ENCODE measurements around the gene ADORA3. TPM values are rescaled to one million over a fixed set of nuclear protein-coding genes. Genes with fewer than 3 reads are reported as not detected.
"Not testable (repeated sequence)": the region's sequence is repeated elsewhere in the genome, so short reads cannot be mapped to it uniquely, and the experiment has no call there.

The ADORA3 gene
- total RNA-seq: 1 to 10 TPM in 3 of 4 donors, under 1 TPM in 1; 0.91 to 2.1 (median 1.8) TPM

- TF ChIP-seq CTCF (IDR thresholded peaks at IDR 0.05): no peak
- TF ChIP-seq POLR2A (IDR thresholded peaks at IDR 0.05): no peak
- DNase-seq (ENCODE audit: low spot score in 2 of 2): no peak
- 65 to 66% methylated on average over 4 of the region's 4 CpGs for WGBS, 2 donors
- intact Hi-C loops (cut with DNase I; ENCODE audit: low total_unique reads): loop anchor here (10.0 kb wide), 1 partner anchor 151 kb away; no protein-coding TSS in a partner anchor
- H3K4me3 ChIP-seq (ENCODE audit: low read depth, poor library complexity, severe bottlenecking): peak within 1 kb of the TSS; percentile 10
These were observed at the start of gene ADORA3, which contains the start of gene TMIGD3 for GRCh38 chr1:111503585-111504060. Gene ADORA3, minus strand, starts transcription at chr1:111503633. Its CDS starts 279 bp downstream, at chr1:111503354. Gene TMIGD3, minus strand, starts transcription at chr1:111503633. Its CDS starts 279 bp downstream, at chr1:111503354.

DNA sequence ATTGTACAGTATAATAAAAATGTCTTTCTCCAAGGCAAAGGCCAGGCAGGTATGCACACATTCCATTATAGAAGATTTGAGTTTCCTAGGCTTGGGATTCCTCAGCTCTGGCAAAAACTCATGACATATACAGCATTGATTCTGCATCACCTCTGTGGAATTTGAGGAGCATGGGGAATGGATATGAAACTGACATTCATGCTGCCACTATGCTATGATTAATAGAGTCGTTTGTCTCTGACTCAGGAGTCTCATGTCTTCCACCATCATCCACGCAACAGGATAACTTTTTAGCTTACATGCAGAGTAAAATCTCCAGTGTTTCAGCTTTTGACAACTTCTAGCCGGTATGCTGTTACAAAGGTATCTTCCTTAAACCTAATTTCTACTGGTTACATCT, 49.8 kb upstream of the ADORA3 start:
- intact Hi-C loops (cut with DNase I; ENCODE audit: low total_unique reads): no loop called here
- no peak overlapping the region for H3K4me3 ChIP-seq (ENCODE audit: low read depth, poor library complexity, severe bottlenecking)
- TF ChIP-seq POLR2A (IDR thresholded peaks at IDR 0.05): no peak
- TF ChIP-seq CTCF (IDR thresholded peaks at IDR 0.05): no peak
- 81 to 87% methylated on average over 3 of the region's 3 CpGs for WGBS, 2 donors
- DNase-seq (ENCODE audit: low spot score in 2 of 2): no peak

- DNase-seq (ENCODE audit: low spot score in 2 of 2): no peak
- intact Hi-C loops (cut with DNase I; ENCODE audit: low total_unique reads): no loop called here
- H3K4me3 ChIP-seq (ENCODE audit: low read depth, poor library complexity, severe bottlenecking): no peak overlapping the region
- no peak for TF ChIP-seq POLR2A (IDR thresholded peaks at IDR 0.05)
- no peak for TF ChIP-seq CTCF (IDR thresholded peaks at IDR 0.05)
These were observed 49.2 kb upstream of the ADORA3 start for GRCh38 chr1:111552587-111552986.

DNA sequence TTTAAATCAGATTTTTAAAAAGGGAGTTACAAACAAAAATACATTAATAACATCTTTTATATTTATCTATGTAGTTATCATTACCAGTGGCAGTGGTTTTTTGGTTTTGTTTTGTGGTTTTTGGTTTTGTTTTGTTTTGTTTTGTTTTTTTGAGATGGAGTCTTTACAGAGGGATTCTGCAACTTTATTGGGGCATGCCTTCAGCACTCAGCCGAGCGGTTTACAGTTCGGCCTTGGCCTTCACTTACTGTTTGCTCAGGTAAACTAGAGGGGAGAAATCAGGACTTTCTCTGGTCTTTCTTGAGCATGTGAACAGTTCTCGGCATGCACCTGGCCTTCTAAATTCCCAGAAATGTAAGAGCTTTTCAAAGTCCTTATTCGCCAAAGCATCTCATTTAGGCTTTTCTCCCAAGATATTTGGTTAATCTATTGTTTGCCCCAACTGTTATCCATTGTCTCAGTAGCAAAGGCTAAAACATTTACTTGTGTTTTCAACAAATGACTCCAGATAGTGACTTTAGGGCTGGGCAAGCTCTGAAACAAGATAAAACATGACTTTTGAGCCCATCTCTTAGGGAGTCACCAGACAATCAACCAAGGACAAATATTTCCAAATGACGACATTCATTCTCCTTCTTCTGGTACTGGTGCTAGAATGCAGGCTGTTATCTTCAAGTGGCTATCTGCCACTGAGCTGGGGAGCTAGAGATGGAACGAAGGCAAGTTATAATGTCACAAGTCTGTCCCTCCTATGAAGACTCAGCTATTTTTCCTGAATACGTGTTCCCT, 48.4 kb upstream of the ADORA3 start:
- no peak overlapping the region for H3K4me3 ChIP-seq (ENCODE audit: low read depth, poor library complexity, severe bottlenecking)
- 80 to 90% methylated on average over 8 of the region's 8 CpGs for WGBS, 2 donors
- intact Hi-C loops (cut with DNase I; ENCODE audit: low total_unique reads): no loop called here
- TF ChIP-seq CTCF (IDR thresholded peaks at IDR 0.05) (no peak), POLR2A (IDR thresholded peaks at IDR 0.05) (no peak)
- DNase-seq (ENCODE audit: low spot score in 2 of 2): no peak

DNA sequence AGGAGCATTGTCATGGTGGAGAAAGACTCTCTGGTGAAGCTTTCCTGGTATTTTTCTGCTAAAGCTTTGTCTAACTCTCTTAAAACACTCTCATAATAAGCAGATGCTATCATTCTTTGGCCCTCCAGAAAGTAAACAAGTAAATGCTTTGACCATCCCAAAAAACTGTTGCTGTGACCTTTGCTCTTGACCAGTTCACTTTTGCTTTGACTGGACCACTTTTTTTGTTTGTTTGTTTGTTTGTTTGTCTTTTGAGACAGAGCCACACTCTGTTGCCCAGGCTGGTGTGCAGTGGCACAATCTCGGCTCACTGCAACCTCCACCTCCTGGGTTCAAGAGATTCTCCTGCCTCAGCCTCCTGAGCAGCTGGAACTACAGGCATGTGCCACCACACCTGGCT, 44.4 kb upstream of the ADORA3 start:
- H3K4me3 ChIP-seq (ENCODE audit: low read depth, poor library complexity, severe bottlenecking); intact Hi-C loops (cut with DNase I; ENCODE audit: low total_unique reads); DNase-seq (ENCODE audit: low spot score in 2 of 2): not testable (repeated sequence)
- 90 to 100% methylated on average over 1 of the region's 1 CpG for WGBS, 2 donors

DNA sequence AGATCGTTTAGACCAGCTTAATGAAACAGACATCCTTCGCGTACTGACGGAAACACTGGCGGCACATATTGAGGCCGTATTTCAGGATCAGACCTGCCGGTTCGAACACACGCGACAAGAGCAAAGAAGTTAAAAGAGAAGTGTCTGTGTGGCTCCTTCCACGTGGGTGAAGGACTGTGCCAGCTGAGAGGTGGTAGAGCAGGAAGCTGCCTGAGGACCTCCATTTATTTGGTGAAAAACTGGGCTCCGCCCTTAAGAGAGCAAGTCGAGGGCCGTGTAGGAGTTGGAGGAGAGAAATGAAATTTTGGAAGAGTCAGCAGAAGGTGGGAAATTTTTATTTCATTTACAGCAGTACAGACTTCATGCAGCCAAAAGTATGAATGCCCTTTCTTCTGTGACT, 38.8 kb upstream of the ADORA3 start:
- no peak for TF ChIP-seq CTCF (IDR thresholded peaks at IDR 0.05)
- no peak for TF ChIP-seq POLR2A (IDR thresholded peaks at IDR 0.05)
- intact Hi-C loops (cut with DNase I; ENCODE audit: low total_unique reads): no loop called here
- no peak for DNase-seq (ENCODE audit: low spot score in 2 of 2)
- 45 to 62% methylated on average over 14 of the region's 14 CpGs for WGBS, 2 donors
- H3K4me3 ChIP-seq (ENCODE audit: low read depth, poor library complexity, severe bottlenecking): no peak overlapping the region
